Activated naive CD8-positive, alpha-beta T cell treated with anti-CD3 and anti-CD28 coated beads, Interleukin-2, amount 10 ng/mL, durations not matched to agents 7 days and 5 days (primary cell): ENCODE measurements around the gene FUS. TPM values are rescaled to one million over a fixed set of nuclear protein-coding genes. Genes with fewer than 3 reads are reported as not detected.

ENCODE experiments used
- ATAC-seq: fragments of 150-1000 bp; cut with Tn5 transposase; one replicate; pipeline ENCODE4 v1.10.0; 2021; ENCODE audit warnings: low read depth, moderate library complexity
- POLR2A ChIA-PET: fragments of 350-600 bp; sonication (Branson Sonifier 250); formaldehyde crosslinking; loops from one replicate; lab custom pipeline; 2021; ENCODE audit warnings: antibody characterized with exemption; lab: Charles Lee
- DNase-seq: peaks from one replicate; pipeline ENCODE4 v3.0.0; 2021
- H3K27ac Mint-ChIP-seq: one replicate; pipeline ENCODE4 v1.8.0; 2022; ENCODE audit warnings: mild to moderate bottlenecking, mixed read lengths
- H3K27me3 Mint-ChIP-seq: one replicate; pipeline ENCODE4 v1.8.0; 2022; ENCODE audit warnings: mild to moderate bottlenecking, moderate library complexity, mixed read lengths
- H3K36me3 Mint-ChIP-seq: one replicate; pipeline ENCODE4 v1.8.0; 2021; ENCODE audit warnings: mild to moderate bottlenecking, mixed read lengths
- H3K4me1 Mint-ChIP-seq: one replicate; pipeline ENCODE4 v1.8.0; 2021; ENCODE audit warnings: mixed read lengths
- H3K4me3 Mint-ChIP-seq: one replicate; pipeline ENCODE4 v1.8.0; 2022; ENCODE audit warnings: mild to moderate bottlenecking, moderate library complexity, mixed read lengths
- H3K9me3 Mint-ChIP-seq: one replicate; pipeline ENCODE4 v1.8.0; 2021; ENCODE audit warnings: mixed read lengths
- total RNA-seq, 2 experiments: library from RNA; stranded (reverse); gene quantifications; one replicate each; pipeline ENCODE4 v1.2.3, GENCODE V29; 2021

The FUS gene
- total RNA-seq, 2 experiments from 2014 or later: 540 to 618 TPM

- peak within 1 kb of the TSS; percentile 86 for H3K27ac Mint-ChIP-seq
- H3K4me1 Mint-ChIP-seq: peaks cover 50% of the 10 kb centered on the region
- H3K9me3 Mint-ChIP-seq: no peaks in the 10 kb centered on the region
- DNase-seq (peak; percentile 71), ATAC-seq (peak; percentile 25)
- peaks cover 15% of the 10 kb centered on the region for H3K36me3 Mint-ChIP-seq
- H3K4me3 Mint-ChIP-seq: peak within 1 kb of the TSS; percentile 90
- peaks cover 12% of the 10 kb centered on the region for H3K27me3 Mint-ChIP-seq
- POLR2A ChIA-PET: interaction anchor here (0.6 to 4.6 kb wide), 22 partner anchors 8 to 671 kb away, joined by 3 to 57 read pairs (median 7); partner anchors contain the start of genes ARMC5, FUS, ITGAM and ITGAX
Observed at GRCh38 chr16:31202414-31203375, 22.8 kb downstream of the FUS start, which contains the start of gene PYCARD. TSS of gene PYCARD (minus strand) at chr16:31202760. CDS start at chr16:31202690, 70 bp downstream.

GRCh38 chr16:31204871-31205666, 25.1 kb downstream of the FUS start:
- DNase-seq (no peak), ATAC-seq (no peak)
- Mint-ChIP-seq H3K27me3 (peaks cover 12% of the 10 kb centered on the region), H3K4me1 (peaks cover 29% of the 10 kb centered on the region), H3K9me3 (no peaks in the 10 kb centered on the region), H3K36me3 (peaks cover 9% of the 10 kb centered on the region), H3K4me3 (no peak overlapping the region), H3K27ac (no peak overlapping the region)
- POLR2A ChIA-PET: interaction anchor here (0.7 kb wide), 1 partner anchor 10 kb away, joined by 3 read pairs; no protein-coding TSS in a partner anchor

GRCh38 chr16:31206776-31207175, 26.8 kb downstream of the FUS start:
- Mint-ChIP-seq H3K4me3 (no peak overlapping the region), H3K27ac (no peak overlapping the region)
- POLR2A ChIA-PET: no interaction called here

GRCh38 chr16:31213342-31213741, 33.4 kb downstream of the FUS start:
- ATAC-seq (no peak), DNase-seq (no peak)
- Mint-ChIP-seq H3K4me3 (no peak overlapping the region), H3K27me3 (peaks cover 45% of the 10 kb centered on the region), H3K27ac (no peak overlapping the region), H3K4me1 (peaks cover 13% of the 10 kb centered on the region), H3K9me3 (no peaks in the 10 kb centered on the region), H3K36me3 (no peaks in the 10 kb centered on the region)
- POLR2A ChIA-PET: interaction anchor here (0.9 to 5.1 kb wide), 2 partner anchors 11 to 15 kb away, joined by 3 to 37 read pairs; partner anchors contain the start of gene PYCARD

More at GRCh38 chr16:31206776-31207175, 26.8 kb downstream of the FUS start:
- Mint-ChIP-seq H3K27me3 (peaks cover 12% of the 10 kb centered on the region), H3K9me3 (no peaks in the 10 kb centered on the region), H3K36me3 (peaks cover 3% of the 10 kb centered on the region), H3K4me1 (peaks cover 20% of the 10 kb centered on the region)
- no peak for DNase-seq
- no peak for ATAC-seq

- peaks cover 13% of the 10 kb centered on the region for H3K4me1 Mint-ChIP-seq
- H3K27ac Mint-ChIP-seq: no peak within 1 kb of the TSS
- no peaks in the 10 kb centered on the region for H3K9me3 Mint-ChIP-seq
- POLR2A ChIA-PET: interaction anchor here (0.6 to 5.1 kb wide), 3 partner anchors 12 to 29 kb away, joined by 3 to 37 read pairs (median 3); partner anchors contain the start of gene PYCARD
- peaks cover 48% of the 10 kb centered on the region for H3K27me3 Mint-ChIP-seq
- ATAC-seq: no peak
- no peaks in the 10 kb centered on the region for H3K36me3 Mint-ChIP-seq
- DNase-seq: no peak
- H3K4me3 Mint-ChIP-seq: peak within 1 kb of the TSS; percentile 72
Observed at GRCh38 chr16:31213877-31214707, 34.2 kb downstream of the FUS start, which contains the start of gene TRIM72. TSS of gene TRIM72 (plus strand) at chr16:31214119. CDS start at chr16:31214739, 620 bp downstream.

GRCh38 chr16:31214708-31215286, 34.9 kb downstream of the FUS start:
- no peaks in the 10 kb centered on the region for H3K9me3 Mint-ChIP-seq
- H3K4me3 Mint-ChIP-seq: peak overlapping the region; percentile 72
- POLR2A ChIA-PET: interaction anchor here (0.6 to 5.1 kb wide), 4 partner anchors 9 to 29 kb away, joined by 3 to 37 read pairs (median 4); partner anchors contain the start of gene PYCARD
- H3K27me3 Mint-ChIP-seq: peaks cover 49% of the 10 kb centered on the region
- ATAC-seq (no peak), DNase-seq (no peak)
- H3K36me3 Mint-ChIP-seq: no peaks in the 10 kb centered on the region
- H3K4me1 Mint-ChIP-seq: peaks cover 13% of the 10 kb centered on the region
- no peak overlapping the region for H3K27ac Mint-ChIP-seq

- peak; percentile 51 for ATAC-seq
- Mint-ChIP-seq H3K27ac (peak overlapping the region; percentile 13), H3K9me3 (no peaks in the 10 kb centered on the region), H3K27me3 (peaks cover 49% of the 10 kb centered on the region), H3K36me3 (no peaks in the 10 kb centered on the region), H3K4me1 (peaks cover 13% of the 10 kb centered on the region), H3K4me3 (peak overlapping the region; percentile 72)
- POLR2A ChIA-PET: interaction anchor here (0.6 to 5.1 kb wide), 4 partner anchors 10 to 38 kb away, joined by 3 to 37 read pairs (median 4); partner anchors contain the start of gene PYCARD
- no peak for DNase-seq
Observed at GRCh38 chr16:31215287-31216162, 35.6 kb downstream of the FUS start.

- peak; percentile 38 for ATAC-seq
- H3K9me3 Mint-ChIP-seq: no peaks in the 10 kb centered on the region
- peak; percentile 52 for DNase-seq
- peaks cover 57% of the 10 kb centered on the region for H3K27me3 Mint-ChIP-seq
- peak within 1 kb of the TSS; percentile 72 for H3K4me3 Mint-ChIP-seq
- H3K4me1 Mint-ChIP-seq: peaks cover 12% of the 10 kb centered on the region
- no peak within 1 kb of the TSS for H3K27ac Mint-ChIP-seq
- POLR2A ChIA-PET: interaction anchor here (0.7 to 5.1 kb wide), 7 partner anchors 15 to 228 kb away, joined by 3 to 37 read pairs (median 4); partner anchors contain the start of genes FUS and PYCARD
- no peaks in the 10 kb centered on the region for H3K36me3 Mint-ChIP-seq
Observed at GRCh38 chr16:31216422-31217135, 36.6 kb downstream of the FUS start, which contains the start of gene PYDC1. TSS of gene PYDC1 (minus strand) at chr16:31217135. CDS start at chr16:31217028, 107 bp downstream.

- peaks cover 62% of the 10 kb centered on the region for H3K27me3 Mint-ChIP-seq
- ATAC-seq (no peak), DNase-seq (no peak)
- POLR2A ChIA-PET: interaction anchor here (0.6 to 5.1 kb wide), 7 partner anchors 15 to 227 kb away, joined by 3 to 37 read pairs (median 4); partner anchors contain the start of genes FUS and PYCARD
- H3K27ac Mint-ChIP-seq: no peak overlapping the region
- H3K36me3 Mint-ChIP-seq: no peaks in the 10 kb centered on the region
- H3K4me3 Mint-ChIP-seq: peak overlapping the region; percentile 64
- H3K4me1 Mint-ChIP-seq: peaks cover 7% of the 10 kb centered on the region
- H3K9me3 Mint-ChIP-seq: no peaks in the 10 kb centered on the region
Observed at GRCh38 chr16:31217136-31217530, 37.2 kb downstream of the FUS start.

GRCh38 chr16:31219154-31219741, 39.3 kb downstream of the FUS start:
- Mint-ChIP-seq H3K27me3 (peaks cover 49% of the 10 kb centered on the region), H3K36me3 (no peaks in the 10 kb centered on the region), H3K9me3 (no peaks in the 10 kb centered on the region), H3K4me3 (no peak overlapping the region), H3K4me1 (peaks cover 7% of the 10 kb centered on the region), H3K27ac (no peak overlapping the region)
- POLR2A ChIA-PET: no interaction called here
- ATAC-seq (no peak), DNase-seq (no peak)
